Fibroblast of peridontal ligament (primary cell): Measurements from ENCODE around the gene PALD1.

Source experiments
- DNase-seq: peaks from one replicate; pipeline ENCODE4 v3.0.0-alpha.2; 2010; ENCODE audit errors: extremely low read depth

Gene PALD1

DNA sequence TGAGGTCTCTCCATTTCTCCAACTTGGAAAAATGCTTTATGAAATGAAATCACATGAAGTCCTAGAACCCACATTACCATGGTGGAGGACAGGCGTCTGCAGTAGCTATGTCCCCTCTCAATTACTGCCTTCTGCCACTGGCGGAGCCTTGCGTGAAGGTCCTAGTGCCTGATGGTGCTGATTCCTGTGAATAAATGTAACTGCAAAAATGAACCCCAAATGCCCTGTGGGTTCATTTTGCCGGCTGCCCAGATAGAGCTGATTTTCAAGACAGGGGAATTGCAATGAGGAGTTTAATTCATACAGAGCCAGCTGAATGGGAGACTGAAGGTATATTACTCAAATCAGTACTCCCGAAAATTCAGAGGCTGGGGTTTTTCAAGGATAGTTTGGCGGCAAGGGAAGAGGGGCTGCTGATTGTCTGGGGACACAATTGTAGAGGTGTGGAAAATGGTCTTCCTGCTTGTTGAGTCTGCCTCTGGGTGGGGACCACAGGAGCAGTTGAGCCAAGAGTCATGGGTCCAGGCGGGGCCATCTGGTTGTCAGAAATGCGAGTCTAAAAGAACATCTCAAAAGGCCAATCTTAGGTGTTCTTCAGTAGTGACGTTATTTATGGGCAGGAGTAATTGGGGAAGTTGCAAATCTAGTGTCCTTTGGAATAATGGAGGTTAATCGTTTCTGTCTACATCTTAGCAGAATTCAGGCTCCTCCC, 110.4 kb downstream of the PALD1 start:
- no peak for DNase-seq

- peak; percentile 89 for DNase-seq
Observed at GRCh38 chr10:70589762-70590654, 111.4 kb downstream of the PALD1 start.

DNA sequence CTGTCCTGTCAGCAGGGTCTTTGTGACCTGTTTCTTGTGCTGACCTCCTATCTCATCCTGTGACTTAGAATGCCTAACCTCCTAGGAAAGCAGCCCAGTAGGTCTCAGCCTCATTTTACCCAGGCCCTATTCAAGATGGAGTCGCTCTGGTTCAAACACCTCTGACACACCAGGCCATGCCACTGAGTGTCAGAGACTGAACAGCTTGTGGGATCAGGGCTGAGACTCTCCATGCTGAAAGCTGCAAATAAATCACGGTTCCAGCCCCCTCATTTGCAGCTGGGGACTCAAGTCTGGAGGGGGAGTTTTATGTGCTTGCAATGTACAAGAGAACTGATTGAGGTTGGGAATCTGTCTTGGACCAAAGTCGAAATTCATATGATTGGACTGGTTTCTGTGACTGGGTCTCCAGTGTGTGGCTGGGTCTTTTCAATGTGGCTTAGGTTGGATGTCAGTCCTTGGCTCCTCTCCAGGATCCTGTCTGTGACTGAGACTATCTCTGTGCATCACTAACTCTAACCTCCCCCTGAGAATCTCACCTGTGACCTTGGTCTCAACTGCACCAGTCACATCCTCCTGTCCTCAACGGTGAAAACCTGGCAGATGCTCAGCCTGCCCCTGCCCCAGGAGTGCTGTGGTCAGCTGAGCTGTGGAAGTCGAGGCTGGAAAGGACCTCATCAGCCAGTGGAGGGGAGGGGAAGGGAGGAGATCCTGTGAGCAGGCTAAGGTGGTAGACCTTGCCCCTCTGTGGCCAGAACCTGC, 112.3 kb downstream of the PALD1 start:
- DNase-seq, result no peak

DNA sequence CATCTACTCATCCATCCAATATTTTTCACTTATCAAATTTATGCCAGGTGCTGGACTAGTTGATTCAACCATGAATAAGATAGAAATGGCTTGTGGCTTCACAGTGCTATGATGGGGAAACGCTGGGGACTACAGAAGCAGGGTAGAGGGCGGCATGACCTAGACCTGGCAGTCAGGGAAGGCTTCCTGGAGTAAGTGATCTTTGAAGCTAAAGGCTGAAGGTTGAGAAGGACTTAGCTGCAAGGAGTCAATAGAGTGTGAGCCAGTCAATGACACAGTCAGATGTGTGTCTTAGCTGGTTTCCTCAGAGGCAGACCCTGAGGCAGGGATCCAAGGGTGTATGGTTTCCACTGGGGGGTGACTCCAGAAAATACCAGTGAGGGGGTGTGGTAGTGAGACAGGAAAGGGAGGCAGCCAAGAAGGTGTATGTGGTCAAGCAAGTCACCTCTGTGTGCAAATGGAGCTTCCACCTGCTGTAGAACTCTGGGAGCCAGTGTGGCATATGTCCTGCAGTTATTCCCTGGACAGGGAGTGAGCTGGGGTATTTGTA, 113.7 kb downstream of the PALD1 start:
- DNase-seq, result no peak

GRCh38 chr10:70592746-70593512, 114.4 kb downstream of the PALD1 start:
- DNase-seq, result no peak

GRCh38 chr10:70593513-70593890, 114.9 kb downstream of the PALD1 start:
- no peak for DNase-seq

DNA sequence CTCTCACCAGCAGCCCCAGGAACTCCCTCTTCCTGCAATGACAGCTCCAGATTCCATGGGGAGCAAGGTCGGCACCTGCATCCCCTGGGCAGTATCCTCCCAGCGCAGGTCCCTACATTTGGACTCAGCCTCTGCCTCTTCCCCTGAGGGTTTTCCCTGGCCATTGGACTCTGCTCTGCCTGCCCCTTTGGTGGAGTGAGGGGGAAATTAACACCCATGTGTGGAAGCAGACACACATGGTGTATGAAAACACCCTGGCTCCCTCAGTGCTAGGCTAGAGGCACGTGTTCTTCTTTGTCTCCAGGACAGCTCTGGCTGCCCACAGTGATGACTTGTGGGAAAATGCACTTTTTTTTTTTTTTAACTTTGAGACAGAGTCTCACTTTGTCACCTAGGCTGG, 115.6 kb downstream of the PALD1 start:
- DNase-seq, result no peak

- DNase-seq, result no peak
Observed at GRCh38 chr10:70595566-70596016, 117.0 kb downstream of the PALD1 start.

DNA sequence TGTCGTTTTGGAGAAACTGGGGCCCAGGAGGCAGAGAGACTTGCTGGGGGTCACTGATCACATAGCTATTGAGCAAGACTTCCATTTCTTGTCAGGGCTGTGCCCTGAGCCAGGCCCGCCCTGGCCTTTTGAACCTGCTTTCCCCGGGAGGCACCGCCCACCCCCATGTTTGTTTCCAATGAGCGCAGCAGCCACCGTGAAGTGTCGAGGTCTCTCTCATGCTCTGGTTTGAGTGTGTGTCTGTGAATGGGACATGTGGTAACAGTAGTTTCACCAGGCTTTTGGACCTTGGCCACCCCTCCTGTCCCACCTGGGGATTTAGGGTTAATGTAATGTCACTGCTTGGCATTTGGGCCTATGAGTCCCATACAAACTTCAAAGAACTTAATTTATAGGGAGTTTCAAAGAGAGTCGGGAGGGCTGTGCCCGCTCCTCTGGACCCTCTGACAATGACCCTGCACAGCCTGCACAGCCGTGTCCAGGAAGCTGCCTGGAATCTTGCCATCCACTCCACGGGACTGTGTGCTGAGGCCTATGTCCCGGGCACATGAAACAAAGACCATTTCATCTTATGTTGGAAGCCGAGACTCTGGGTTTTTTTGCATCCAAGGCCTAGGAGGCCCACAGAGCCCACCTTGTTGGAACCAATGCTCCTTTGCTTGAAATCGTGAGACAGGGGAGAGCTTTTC, 117.7 kb downstream of the PALD1 start:
- no peak for DNase-seq

DNA sequence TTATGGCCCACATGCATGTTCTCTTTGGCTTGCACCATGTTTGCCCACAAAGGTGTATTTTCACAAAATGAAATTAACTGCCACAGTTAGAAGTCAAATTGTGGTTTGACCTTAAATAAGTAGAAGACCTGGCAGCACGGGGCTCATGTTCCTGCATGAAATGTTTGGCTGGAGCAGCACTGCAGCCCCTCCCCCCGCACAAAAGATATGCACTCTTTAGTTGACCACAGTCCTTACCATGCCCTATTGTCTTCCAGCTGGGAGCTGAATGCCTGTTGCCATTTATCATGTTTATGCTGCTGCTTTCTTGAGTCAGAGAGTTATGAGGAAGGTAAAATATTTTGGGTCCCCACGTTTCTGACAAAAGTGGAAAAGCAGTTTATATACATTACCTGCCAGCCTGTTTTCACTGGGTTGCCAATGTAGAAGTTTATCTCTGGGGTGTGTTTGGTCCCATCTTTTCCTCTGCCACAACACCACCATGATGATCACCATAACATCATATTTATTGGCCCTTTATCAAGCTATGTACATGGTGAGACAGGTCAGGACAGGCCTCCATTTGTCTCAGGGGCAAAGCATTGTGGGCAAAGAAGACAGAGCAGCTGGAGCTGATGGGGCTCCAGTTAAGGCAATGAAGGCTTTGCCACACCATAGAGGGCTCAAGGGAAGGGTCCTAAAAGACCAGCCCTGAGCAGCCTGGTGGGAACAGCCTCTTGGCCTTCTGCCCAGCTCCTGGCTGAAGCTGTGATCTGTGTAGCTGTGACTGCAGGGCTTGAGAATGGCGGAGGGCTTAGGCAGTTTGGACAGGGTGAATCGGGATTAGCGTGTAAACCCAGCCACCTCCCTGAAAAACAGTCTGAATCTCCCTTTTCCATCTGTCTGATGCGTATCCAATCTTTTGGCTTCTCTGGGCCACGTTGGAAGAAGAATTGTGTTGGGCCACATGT, 118.6 kb downstream of the PALD1 start:
- DNase-seq, result no peak

GRCh38 chr10:70597856-70598815, 119.6 kb downstream of the PALD1 start:
- no peak for DNase-seq

- DNase-seq, result no peak
Observed at GRCh38 chr10:70598857-70599295, 120.3 kb downstream of the PALD1 start.

- no peak for DNase-seq
Observed at GRCh38 chr10:70599319-70599718, 120.8 kb downstream of the PALD1 start.

GRCh38 chr10:70599791-70600190, 121.2 kb downstream of the PALD1 start:
- DNase-seq, result no peak

- DNase-seq, result no peak
Observed at GRCh38 chr10:70600512-70601395, 122.2 kb downstream of the PALD1 start.

- no peak for DNase-seq
Observed at GRCh38 chr10:70601746-70602145, 123.2 kb downstream of the PALD1 start.
